CD4-positive, CD25-positive, alpha-beta regulatory T cell (primary cell): ENCODE measurements around the gene CACNA1A. TPM values are rescaled to one million over a fixed set of nuclear protein-coding genes. Genes with fewer than 3 reads are reported as not detected.

Experiments used
- ATAC-seq, 2 donors: fragments of 150-1000 bp; cut with Tn5 transposase; one replicate each; pipeline ENCODE4 v1.10.0; 2021; ENCODE audit warnings: low read depth in 2 of 2, moderate number of reproducible peaks in 2 of 2, moderate library complexity in 1 of 2
- DNase-seq, 3 donors: peaks; one replicate each; pipeline versions ENCODE4 v3.0.0 to v3.0.0-alpha.2; 2012 to 2022; ENCODE audit warnings: mixed read lengths in 1 of 3
- H3K27ac ChIP-seq: one replicate; pipeline ENCODE4 v1.7.0; 2013; ENCODE audit warnings: mild to moderate bottlenecking, low read length; ENCODE audit not compliant: insufficient read depth, poor library complexity, severe bottlenecking
- H3K27me3 ChIP-seq: one replicate; pipeline ENCODE4 v1.7.0; 2013; ENCODE audit warnings: low read length; ENCODE audit not compliant: control insufficient read depth, insufficient read depth
- H3K36me3 ChIP-seq: one replicate; pipeline ENCODE4 v1.7.0; 2013; ENCODE audit warnings: mild to moderate bottlenecking, low read length, moderate library complexity; ENCODE audit not compliant: control insufficient read depth, insufficient read depth
- H3K4me1 ChIP-seq: 2 replicates; pipeline ENCODE4 v1.7.0; 2013; ENCODE audit warnings: mild to moderate bottlenecking, low read length; ENCODE audit not compliant: insufficient read depth, control insufficient read depth, poor library complexity, severe bottlenecking
- H3K4me3 ChIP-seq: one replicate; pipeline ENCODE4 v1.7.0; 2013; ENCODE audit warnings: low read depth, mild to moderate bottlenecking, low read length, moderate library complexity
- H3K9me3 ChIP-seq, 2 experiments: 1 replicate in 1 of 2; 2 replicates in 1 of 2; pipeline ENCODE4 v1.7.0; 2013; ENCODE audit warnings: low read length in 2 of 2, mild to moderate bottlenecking in 1 of 2, moderate library complexity in 1 of 2; ENCODE audit not compliant: control insufficient read depth in 2 of 2
- H3K27ac Mint-ChIP-seq, 3 donors: one replicate each; pipeline ENCODE4 v1.8.0; 2020 to 2022; ENCODE audit warnings: mild to moderate bottlenecking in 3 of 3, mixed read lengths in 3 of 3, moderate library complexity in 2 of 3
- H3K27me3 Mint-ChIP-seq: one replicate; pipeline ENCODE4 v1.8.0; 2022; ENCODE audit warnings: mild to moderate bottlenecking, mixed read lengths
- H3K36me3 Mint-ChIP-seq: one replicate; pipeline ENCODE4 v1.8.0; 2020; ENCODE audit warnings: mixed read lengths
- H3K4me1 Mint-ChIP-seq, 4 donors: one replicate each; pipeline ENCODE4 v1.8.0; 2020 to 2022; ENCODE audit warnings: mixed read lengths in 4 of 4, mild to moderate bottlenecking in 1 of 4
- H3K4me3 Mint-ChIP-seq, 4 donors: one replicate each; pipeline ENCODE4 v1.8.0; 2020 to 2022; ENCODE audit warnings: mild to moderate bottlenecking in 4 of 4, mixed read lengths in 4 of 4, moderate library complexity in 3 of 4
- H3K9me3 Mint-ChIP-seq, 7 donors: one replicate each; pipeline ENCODE4 v1.8.0; 2020 to 2022; ENCODE audit warnings: mixed read lengths in 7 of 7, mild to moderate bottlenecking in 3 of 7, moderate library complexity in 2 of 7
- polyA plus RNA-seq, 4 donors: library from polyadenylated mRNA; unstranded; fragments of 300-500 nt; fragmentation: Illumina TruSeq; gene quantifications; one replicate each; pipeline ENCODE4 v1.2.3, GENCODE V29; 2021
- total RNA-seq: library from RNA; stranded (reverse); gene quantifications from one replicate; pipeline ENCODE4 v1.2.3, GENCODE V29; 2022

Gene CACNA1A
- total and polyA plus RNA-seq, 5 donors from 2014 or later, result 0.16 to 0.62 TPM; not detected in 3

- H3K9me3 Mint-ChIP-seq, result peaks cover 0 to 5% (median 1%) of the 10 kb centered on the region in 7 donors
- ATAC-seq (no peak), DNase-seq (no peak)
- no peaks in the 10 kb centered on the region for H3K9me3 ChIP-seq
- no peak overlapping the region for H3K4me3 Mint-ChIP-seq
- H3K36me3 Mint-ChIP-seq, result peaks cover 3% of the 10 kb centered on the region
- no peak overlapping the region for H3K4me3 ChIP-seq
- H3K27ac ChIP-seq, result no peak overlapping the region
- H3K27me3 ChIP-seq, result no peaks in the 10 kb centered on the region
- H3K4me1 ChIP-seq, result no peaks in the 10 kb centered on the region
- H3K27me3 Mint-ChIP-seq, result peaks cover 15% of the 10 kb centered on the region
- no peaks in the 10 kb centered on the region for H3K36me3 ChIP-seq
- H3K4me1 Mint-ChIP-seq, result peaks cover 0 to 2% (median 0%) of the 10 kb centered on the region in 4 donors
- peak overlapping the region in 1 of 3 donors; percentile 26 for H3K27ac Mint-ChIP-seq
Observed at GRCh38 chr19:13461536-13461935, 44.7 kb downstream of the CACNA1A start.

- no peak for DNase-seq
- Histone ChIP-seq H3K9me3 (no peaks in the 10 kb centered on the region), H3K4me3 (no peak overlapping the region), H3K27me3 (no peaks in the 10 kb centered on the region), H3K36me3 (no peaks in the 10 kb centered on the region), H3K27ac (no peak overlapping the region), H3K4me1 (no peaks in the 10 kb centered on the region)
- Mint-ChIP-seq H3K9me3 (peaks cover 0 to 5% (median 1%) of the 10 kb centered on the region in 7 donors), H3K27me3 (peaks cover 15% of the 10 kb centered on the region), H3K4me1 (peaks cover 0 to 2% (median 0%) of the 10 kb centered on the region in 4 donors), H3K27ac (no peak overlapping the region), H3K4me3 (no peak overlapping the region), H3K36me3 (peaks cover 3% of the 10 kb centered on the region)
- no peak for ATAC-seq
Observed at GRCh38 chr19:13460045-13460444, 46.2 kb downstream of the CACNA1A start.

DNA sequence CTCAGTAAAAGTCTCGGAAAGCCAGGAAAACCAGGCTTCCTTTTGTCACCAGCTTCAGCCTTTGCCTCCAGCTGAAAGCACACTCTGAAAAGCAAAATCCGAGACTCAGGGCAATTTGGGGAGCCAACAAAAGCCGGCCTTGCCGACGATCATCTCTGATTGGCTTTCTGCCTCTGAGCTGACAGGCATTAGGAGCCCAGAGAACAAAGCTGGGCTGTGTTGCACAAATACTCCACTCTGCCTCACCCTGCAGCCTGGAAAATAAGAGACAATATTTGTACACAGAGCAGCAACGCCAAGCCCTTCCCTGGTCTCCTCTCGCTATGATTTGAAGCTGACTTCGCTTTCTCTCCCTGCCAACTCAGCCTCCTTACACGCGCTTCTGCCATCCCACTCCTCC, 46.9 kb downstream of the CACNA1A start:
- Mint-ChIP-seq H3K36me3 (peaks cover 3% of the 10 kb centered on the region), H3K4me3 (no peak overlapping the region)

DNA sequence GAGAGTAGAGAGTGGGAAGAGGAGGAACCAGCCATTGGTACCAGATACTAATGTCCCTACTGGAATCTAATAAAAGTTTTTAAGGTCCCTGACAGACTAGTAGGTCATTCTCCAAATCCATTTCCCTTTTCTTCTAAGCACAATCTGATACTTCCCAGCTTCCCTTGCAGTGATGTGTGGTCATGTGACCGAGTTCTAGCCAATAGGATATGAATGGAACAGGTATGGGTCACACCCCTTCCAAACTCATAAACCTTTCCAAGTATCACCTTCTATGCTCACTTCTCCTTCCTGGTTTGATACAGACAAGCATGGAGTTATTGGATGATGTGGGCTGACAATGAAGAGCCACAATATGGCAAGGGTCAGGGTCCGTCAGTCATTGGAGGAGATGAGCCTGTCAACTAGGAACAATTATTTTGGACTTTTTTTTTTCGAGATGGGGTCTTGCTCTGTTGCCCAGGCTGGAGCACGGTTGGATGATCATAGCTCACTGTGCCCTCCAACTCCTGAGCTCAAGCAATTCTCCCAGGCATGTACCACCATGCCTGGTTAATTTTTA, 54.8 kb downstream of the CACNA1A start:
- H3K27me3 Mint-ChIP-seq, result no peaks in the 10 kb centered on the region
- no peak overlapping the region for H3K27ac Mint-ChIP-seq
- H3K36me3 ChIP-seq, result no peaks in the 10 kb centered on the region
- H3K4me1 Mint-ChIP-seq, result no peaks in the 10 kb centered on the region
- ATAC-seq (no peak), DNase-seq (no peak)
- H3K36me3 Mint-ChIP-seq, result no peaks in the 10 kb centered on the region
- H3K9me3 Mint-ChIP-seq, result peaks cover 4 to 43% (median 17%) of the 10 kb centered on the region in 7 donors
- no peak overlapping the region for H3K4me3 Mint-ChIP-seq
- H3K4me3 ChIP-seq, result no peak overlapping the region
- no peaks in the 10 kb centered on the region for H3K4me1 ChIP-seq
- H3K9me3 ChIP-seq, result peaks cover 5 to 28% of the 10 kb centered on the region in 2 experiments
- H3K27ac ChIP-seq, result no peak overlapping the region
- H3K27me3 ChIP-seq, result no peaks in the 10 kb centered on the region

More for the DNA sequence above, 46.9 kb downstream of the CACNA1A start:
- Histone ChIP-seq H3K4me3 (no peak overlapping the region), H3K4me1 (no peaks in the 10 kb centered on the region), H3K9me3 (no peaks in the 10 kb centered on the region), H3K36me3 (no peaks in the 10 kb centered on the region), H3K27ac (no peak overlapping the region), H3K27me3 (no peaks in the 10 kb centered on the region)
- Mint-ChIP-seq H3K4me1 (peaks cover 0 to 2% (median 0%) of the 10 kb centered on the region in 4 donors), H3K27ac (no peak overlapping the region), H3K9me3 (peaks cover 0 to 5% (median 1%) of the 10 kb centered on the region in 7 donors), H3K27me3 (peaks cover 15% of the 10 kb centered on the region)
- ATAC-seq, result no peak
- no peak for DNase-seq

DNA sequence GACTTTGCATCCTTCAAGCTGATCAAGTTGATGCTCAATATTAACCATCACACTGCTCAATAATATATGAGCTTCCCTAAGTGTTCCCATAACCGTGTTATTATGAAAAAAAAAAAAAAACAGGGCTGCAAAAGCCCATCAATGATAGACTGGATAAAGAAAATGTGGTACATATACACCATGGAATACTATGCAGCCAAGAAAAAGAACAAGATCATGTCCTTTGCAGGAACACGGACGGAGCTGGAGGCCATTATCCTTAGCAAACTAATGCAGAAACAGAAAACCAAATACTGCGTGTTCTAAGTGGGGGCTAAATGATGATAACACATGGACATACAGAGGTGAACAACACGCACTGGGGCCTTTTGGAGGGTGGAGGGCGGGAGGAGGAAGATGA, 58.3 kb downstream of the CACNA1A start:
- DNase-seq (no peak), ATAC-seq (no peak)
- Mint-ChIP-seq H3K9me3 (peaks cover 4 to 37% (median 12%) of the 10 kb centered on the region in 7 donors), H3K4me3 (no peak overlapping the region), H3K36me3 (no peaks in the 10 kb centered on the region), H3K4me1 (no peaks in the 10 kb centered on the region), H3K27ac (no peak overlapping the region), H3K27me3 (no peaks in the 10 kb centered on the region)
- Histone ChIP-seq H3K36me3 (no peaks in the 10 kb centered on the region), H3K4me3 (no peak overlapping the region), H3K27ac (no peak overlapping the region), H3K27me3 (no peaks in the 10 kb centered on the region), H3K4me1 (no peaks in the 10 kb centered on the region), H3K9me3 (peaks cover 5 to 28% of the 10 kb centered on the region in 2 experiments)

DNA sequence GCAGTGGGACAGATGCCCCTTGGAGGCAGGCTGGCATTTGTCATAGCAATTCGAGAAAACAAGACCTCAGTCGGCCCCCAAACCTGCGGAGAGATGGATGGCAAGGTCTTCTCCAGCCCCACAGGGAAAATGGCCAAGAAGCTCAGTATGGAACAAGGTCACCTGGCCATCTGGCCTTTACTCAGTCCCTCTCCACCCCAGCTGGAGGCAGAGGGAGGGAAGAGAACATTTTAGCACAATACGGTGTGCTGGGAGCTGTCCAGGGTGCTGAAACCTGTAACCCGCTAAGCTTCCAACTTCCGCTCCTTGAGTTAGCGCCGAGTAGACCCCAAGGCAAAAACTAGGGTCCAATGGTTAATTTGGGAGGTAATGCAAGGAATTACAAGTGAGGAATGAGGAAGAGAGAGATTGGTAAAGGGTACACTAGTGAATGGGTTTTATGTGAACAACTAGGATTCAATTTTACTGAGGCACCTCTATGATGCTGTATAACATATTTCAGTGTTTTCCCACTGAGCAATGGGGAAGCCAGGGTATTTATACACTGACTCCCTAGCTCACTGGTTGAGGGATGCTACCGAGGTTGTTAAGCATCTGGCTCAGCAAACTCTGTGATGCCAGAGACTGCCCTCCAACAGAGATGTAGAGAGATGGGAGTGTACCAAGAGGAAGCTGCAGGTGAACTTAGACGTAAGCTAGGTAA, 64.3 kb downstream of the CACNA1A start:
- Mint-ChIP-seq H3K27ac (no peak overlapping the region), H3K4me1 (no peaks in the 10 kb centered on the region), H3K4me3 (no peak overlapping the region), H3K27me3 (no peaks in the 10 kb centered on the region), H3K36me3 (no peaks in the 10 kb centered on the region), H3K9me3 (peaks cover 0 to 7% (median 2%) of the 10 kb centered on the region in 7 donors)
- no peak for ATAC-seq
- peak; percentile 3 to 33 (median 30) for DNase-seq
- no peaks in the 10 kb centered on the region for H3K9me3 ChIP-seq
- H3K4me3 ChIP-seq, result no peak overlapping the region
- H3K36me3 ChIP-seq, result no peaks in the 10 kb centered on the region
- no peak overlapping the region for H3K27ac ChIP-seq
- no peaks in the 10 kb centered on the region for H3K27me3 ChIP-seq
- H3K4me1 ChIP-seq, result no peaks in the 10 kb centered on the region

DNA sequence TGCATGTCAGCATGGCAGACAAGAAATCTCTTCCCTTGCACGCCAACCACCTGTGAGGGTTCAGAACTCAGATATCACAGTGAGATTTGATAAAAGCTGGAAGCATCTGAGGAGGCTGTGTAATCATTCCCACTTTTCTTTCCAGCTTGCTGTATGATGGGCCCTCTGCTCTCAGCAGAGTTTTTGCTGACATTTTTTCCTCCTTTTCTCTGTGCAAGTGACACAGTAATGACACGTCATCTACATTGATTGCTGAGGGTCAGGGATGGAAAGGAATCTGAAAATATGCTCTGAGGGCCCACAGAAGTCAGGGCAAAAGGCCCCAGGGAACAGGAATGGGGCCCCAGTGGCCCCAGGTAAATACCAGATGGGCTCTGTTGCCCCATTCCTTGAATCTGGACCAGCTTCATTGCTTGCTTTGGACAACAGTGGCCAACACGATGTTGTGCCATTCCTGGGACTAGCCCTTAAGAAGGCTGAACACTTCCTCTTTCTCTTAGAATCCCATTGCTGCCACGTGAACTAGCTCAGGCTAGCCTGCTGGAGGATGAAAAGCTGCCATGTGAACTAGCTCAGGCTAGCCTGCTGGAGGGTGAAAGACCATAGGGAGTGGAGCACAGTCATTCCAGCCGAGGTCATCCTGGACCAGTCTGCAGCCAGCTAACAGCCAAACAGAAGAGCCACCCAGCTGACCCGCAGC, 68.2 kb downstream of the CACNA1A start:
- DNase-seq (no peak), ATAC-seq (no peak)
- no peak overlapping the region for H3K4me3 ChIP-seq
- no peaks in the 10 kb centered on the region for H3K4me1 ChIP-seq
- no peaks in the 10 kb centered on the region for H3K27me3 ChIP-seq
- peaks cover 0 to 4% (median 2%) of the 10 kb centered on the region in 7 donors for H3K9me3 Mint-ChIP-seq
- H3K4me3 Mint-ChIP-seq, result peak overlapping the region in 1 of 4 donors; percentile 62
- no peak overlapping the region for H3K27ac ChIP-seq
- no peaks in the 10 kb centered on the region for H3K4me1 Mint-ChIP-seq
- H3K36me3 Mint-ChIP-seq, result no peaks in the 10 kb centered on the region
- no peaks in the 10 kb centered on the region for H3K36me3 ChIP-seq
- no peaks in the 10 kb centered on the region for H3K9me3 ChIP-seq
- no peaks in the 10 kb centered on the region for H3K27me3 Mint-ChIP-seq
- H3K27ac Mint-ChIP-seq, result no peak overlapping the region
